ENCODE data around the gene ATP5ME.

ATP5ME gene

DNA sequence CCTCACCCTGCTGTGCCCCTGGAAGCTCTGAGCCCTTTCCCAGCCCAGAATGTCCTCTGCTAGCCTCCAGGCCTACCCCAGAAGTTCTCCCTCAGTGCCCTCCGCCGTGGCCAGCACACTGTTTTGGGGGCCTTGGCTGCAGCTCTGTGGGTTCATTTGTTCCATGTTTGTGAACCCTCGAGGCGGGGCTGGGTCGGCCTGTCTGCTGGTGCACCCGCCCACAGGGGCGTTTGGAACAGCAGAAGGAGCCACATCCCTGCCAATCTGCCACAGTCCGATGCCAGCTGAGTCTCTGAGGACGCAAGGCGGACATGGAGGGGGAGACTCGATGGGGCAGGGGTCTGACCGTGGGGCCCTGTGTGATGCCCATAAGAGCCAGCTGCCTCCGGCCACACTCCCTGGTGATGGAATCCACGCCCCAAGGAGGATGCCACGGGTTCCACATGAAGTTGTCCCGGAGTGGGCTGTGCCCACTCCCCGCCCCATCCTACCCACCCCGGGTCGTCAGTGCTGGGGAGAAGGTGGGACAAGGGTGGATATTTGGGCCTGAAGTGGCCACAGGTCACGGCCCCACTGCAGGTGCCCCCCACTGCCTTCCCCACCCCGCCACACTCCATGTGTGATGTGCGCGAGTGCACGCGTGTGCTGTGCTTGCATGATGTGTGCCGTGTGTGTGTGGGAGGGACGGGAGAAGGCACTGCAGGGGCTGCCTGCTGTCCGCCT, 7.1 kb downstream of the ATP5ME start:
- DNase-seq = no peak

GRCh38 chr4:666436-666810, 7.7 kb downstream of the ATP5ME start:
- no peak for DNase-seq

- DNase-seq = no peak
Measured at GRCh38 chr4:665751-666435, 8.2 kb downstream of the ATP5ME start.

- no peak for DNase-seq
Measured at GRCh38 chr4:665381-665750, 8.7 kb downstream of the ATP5ME start.

DNA sequence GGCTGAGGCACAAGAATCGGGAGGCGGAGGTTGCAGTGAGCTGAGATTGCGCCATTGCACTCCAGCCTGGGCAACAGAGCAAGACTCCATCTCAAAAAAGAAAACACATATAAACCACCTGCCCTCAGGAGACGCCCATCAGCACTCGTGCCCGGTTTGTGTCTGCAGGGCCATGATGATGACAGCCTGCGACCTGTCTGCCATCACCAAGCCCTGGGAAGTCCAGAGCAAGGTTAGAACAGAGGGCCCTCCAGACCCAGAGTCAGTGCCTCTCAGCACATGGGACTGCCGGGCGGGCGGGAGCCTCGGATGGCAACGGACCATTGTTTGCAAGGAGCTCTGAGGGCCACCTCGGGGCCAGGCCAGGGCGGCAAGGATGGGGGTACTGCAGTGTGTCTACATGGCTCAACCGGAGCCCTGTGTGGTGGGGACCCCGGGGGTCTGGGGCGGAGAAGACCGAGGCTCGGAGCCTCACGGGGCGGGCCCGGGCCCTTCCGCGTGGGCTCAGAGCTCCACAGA, 9.3 kb downstream of the ATP5ME start:
- no peak for DNase-seq

GRCh38 chr4:663438-664428, 10.3 kb downstream of the ATP5ME start:
- DNase-seq = no peak

DNA sequence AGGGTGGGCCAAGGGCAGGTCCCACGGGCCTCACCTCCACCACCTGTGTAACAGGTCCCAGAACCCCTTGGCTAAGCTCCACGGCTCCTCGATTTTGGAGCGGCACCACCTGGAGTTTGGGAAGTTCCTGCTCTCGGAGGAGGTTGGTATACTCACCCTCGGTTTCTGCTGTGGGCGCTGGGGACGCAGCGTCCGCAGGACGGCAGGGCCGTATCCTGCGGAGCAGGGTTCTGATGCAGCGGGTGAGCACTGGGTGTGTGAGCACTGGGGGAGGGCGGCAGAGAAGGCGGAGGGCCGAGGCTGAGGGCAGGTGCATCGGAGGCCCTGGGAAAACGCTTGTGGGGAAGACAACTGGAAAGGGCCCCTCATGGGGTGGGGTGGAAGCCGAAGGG, 11.0 kb downstream of the ATP5ME start:
- DNase-seq = no peak

- no peak for DNase-seq
Measured at GRCh38 chr4:661881-662761, 12.0 kb downstream of the ATP5ME start.

DNA sequence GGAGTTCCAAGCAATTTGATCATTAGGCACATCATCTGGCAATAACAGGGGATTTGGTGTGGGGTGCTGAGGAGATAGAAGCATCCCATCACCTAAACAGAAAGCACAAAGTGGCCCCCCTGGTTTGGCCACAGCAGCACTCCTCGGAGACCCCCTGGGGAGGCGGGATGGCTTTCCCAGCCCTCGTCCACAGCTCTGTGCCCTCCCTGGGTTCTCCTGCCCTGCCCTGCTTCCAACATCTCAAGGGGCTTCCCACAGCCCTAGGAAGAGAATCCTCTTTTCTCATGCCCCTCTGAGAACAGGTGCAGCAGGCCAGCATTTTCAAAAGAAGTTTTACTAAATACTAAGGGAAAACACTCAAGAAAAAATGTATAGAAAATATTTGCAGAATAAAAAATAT, 12.8 kb downstream of the ATP5ME start:
- no peak for DNase-seq

DNA sequence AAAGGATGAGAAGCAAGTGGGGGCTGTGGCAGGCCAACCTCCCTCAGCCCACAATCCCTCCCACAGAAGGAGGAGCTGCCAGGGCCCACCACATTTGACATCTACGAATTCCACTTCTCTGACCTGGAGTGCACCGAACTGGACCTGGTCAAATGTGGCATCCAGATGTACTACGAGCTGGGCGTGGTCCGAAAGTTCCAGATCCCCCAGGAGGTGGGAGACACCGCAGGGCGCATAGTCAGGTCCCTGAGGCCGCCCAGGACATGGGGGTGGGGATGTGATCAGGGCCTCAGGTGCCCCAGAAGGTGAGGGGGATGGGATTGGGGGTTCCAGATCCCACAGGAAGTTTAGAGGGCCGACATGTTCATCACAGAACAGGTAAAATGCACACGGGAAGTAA, 13.7 kb downstream of the ATP5ME start:
- DNase-seq = no peak

- DNase-seq = no peak
Measured at GRCh38 chr4:659851-660250, 14.2 kb downstream of the ATP5ME start.

DNA sequence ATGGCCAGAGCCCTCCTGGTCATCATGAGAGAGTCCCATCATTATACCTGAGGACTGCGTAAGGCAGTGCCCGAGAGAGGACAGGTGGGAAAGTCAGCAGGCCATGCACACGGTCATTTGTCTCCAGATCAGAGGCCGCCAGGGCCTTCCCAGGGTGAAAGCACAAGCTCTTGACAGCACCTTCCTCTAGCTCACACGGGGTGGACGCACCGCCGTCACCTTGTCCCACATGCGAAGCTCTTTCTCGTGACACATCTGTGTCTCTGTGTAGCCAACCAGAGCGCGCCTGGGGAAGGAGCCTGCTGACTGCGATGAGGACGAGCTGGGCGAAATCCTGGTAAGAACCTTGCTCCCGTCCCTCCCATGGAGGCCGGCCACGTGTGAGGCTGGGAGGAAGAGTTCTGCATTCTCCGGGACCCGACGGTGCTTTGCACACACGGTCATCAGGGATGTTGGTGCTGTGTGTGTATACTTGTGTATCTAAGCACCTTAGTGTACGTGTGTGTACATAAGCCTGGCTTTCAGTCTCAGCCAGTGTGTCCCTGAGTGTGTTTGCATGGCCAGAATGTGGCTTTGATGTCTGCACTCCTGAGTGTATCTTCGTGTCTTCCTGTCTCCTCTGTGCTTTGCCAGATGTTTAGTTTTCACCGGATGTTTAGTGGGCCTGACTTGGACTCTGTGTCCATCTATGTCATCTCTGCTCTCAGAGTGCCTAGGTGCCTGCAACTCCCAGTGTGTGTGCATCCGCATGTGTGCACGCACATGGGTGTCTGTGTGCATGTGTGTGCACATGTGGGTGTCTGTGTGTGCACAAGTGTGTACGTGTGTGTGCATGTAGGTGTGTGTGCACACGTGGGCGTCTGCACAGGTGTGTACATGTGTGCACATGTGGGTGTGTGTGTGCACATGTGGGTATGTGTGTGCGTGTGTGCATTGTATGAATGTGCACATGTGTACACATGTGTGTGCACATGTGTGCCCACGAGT, 15.1 kb downstream of the ATP5ME start:
- no peak for DNase-seq

GRCh38 chr4:657834-658667, 16.0 kb downstream of the ATP5ME start:
- no peak for DNase-seq

- DNase-seq = no peak
Measured at GRCh38 chr4:657338-657833, 16.7 kb downstream of the ATP5ME start.

GRCh38 chr4:656436-657337, 17.4 kb downstream of the ATP5ME start:
- no peak for DNase-seq

DNA sequence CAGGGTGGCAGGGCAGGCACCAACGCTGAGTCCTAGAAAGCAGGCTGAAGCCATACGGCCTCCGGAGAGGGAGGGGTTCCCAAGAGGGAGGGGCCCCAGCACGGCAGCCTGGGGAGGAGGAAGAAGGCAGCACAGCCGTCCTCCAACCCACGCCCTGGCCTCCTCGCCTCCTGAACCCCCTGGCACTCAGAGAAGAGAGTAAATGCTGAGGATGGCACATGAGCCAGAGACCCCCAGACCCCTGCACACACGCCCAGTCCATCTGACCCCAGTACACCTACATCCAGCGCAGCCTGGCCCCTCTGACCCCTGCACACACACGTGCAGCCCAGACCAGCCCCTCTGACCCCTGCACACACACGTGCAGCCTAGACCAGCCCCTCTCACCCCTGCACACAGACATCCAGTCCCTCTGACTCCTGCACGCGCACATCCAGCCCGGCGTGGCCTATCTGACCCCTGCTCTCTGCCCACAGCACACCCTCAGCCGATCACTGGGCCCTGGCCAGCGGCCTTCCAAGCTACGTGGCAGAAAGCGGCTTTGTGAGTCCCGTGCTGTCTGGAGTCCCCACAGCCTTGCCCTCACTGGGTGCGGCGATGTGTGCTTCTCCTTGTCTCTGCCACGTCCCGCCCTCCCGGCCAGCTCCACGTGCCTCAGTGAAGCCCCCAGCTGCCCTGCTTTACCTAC, 18.5 kb downstream of the ATP5ME start:
- DNase-seq = no peak

DNA sequence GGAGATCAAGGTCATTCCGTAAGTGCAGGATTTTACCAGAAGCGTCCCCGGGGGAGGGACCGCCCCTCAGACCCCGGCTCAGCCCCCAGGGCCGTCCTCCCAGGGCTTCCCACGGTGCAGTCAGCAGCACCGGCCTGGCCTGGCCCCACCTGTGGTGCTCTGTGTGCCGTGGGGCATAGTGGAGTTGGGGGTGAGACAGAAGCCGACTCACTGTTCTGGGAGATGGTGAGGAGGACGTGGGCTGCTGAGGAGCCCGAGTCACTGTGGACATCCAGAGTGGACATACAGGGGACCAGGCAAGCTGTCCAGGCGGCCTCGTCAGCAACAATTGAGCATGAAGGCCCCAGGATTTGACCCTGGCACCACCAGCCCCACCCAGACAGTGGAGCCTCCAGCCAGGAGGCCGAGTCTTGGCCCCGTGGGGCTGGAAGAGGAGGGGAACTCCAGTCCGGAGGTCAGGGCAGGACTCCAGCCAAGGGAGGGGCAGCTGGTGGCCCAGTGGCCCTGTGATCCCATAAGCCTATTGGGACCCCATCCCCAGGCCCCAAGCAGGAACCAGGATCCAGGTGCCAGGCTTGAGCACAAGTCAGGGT, 19.1 kb downstream of the ATP5ME start:
- no peak for DNase-seq

- no peak for DNase-seq
Measured at GRCh38 chr4:654503-654845, 19.6 kb downstream of the ATP5ME start.
